ENCODE results near the gene TNNC1. TPM values are rescaled to one million over a fixed set of nuclear protein-coding genes. Genes with fewer than 3 reads are reported as not detected.

Gene TNNC1
- total and polyA plus RNA-seq, 8 donors, result 16.7 to 117 (median 33.9) TPM

DNA sequence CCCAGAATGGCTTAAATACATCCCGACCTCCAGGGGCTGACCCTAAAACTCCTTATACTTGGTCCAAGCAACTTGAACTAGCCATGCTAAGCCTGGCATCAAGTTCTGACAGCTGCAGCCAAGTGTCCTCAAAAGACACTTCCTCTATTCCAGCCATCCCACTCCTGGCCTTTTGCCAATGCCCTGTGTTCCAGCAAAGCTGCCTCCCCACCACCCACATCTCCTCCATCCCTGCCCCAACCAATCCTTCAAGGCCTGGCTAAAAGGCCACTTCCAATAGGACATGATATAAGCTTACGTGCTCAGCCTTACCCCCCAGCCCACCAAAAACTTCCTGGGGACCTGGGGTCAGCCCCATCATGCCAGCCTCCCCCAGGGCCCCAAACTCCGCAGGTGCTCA lies 49.9 kb downstream of the TNNC1 start:
- peaks cover 0 to 92% of the 10 kb centered on the region in 2 donors for H3K36me3 ChIP-seq
- no peak overlapping the region for H3K4me3 ChIP-seq
- H3K9me3 ChIP-seq, result no peaks in the 10 kb centered on the region
- no peaks in the 10 kb centered on the region for H3K27me3 ChIP-seq
- TF ChIP-seq, protein P1, sequence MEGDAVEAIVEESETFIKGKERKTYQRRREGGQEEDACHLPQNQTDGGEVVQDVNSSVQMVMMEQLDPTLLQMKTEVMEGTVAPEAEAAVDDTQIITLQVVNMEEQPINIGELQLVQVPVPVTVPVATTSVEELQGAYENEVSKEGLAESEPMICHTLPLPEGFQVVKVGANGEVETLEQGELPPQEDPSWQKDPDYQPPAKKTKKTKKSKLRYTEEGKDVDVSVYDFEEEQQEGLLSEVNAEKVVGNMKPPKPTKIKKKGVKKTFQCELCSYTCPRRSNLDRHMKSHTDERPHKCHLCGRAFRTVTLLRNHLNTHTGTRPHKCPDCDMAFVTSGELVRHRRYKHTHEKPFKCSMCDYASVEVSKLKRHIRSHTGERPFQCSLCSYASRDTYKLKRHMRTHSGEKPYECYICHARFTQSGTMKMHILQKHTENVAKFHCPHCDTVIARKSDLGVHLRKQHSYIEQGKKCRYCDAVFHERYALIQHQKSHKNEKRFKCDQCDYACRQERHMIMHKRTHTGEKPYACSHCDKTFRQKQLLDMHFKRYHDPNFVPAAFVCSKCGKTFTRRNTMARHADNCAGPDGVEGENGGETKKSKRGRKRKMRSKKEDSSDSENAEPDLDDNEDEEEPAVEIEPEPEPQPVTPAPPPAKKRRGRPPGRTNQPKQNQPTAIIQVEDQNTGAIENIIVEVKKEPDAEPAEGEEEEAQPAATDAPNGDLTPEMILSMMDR (IDR thresholded peaks at IDR 0.05), result no peak
- intact Hi-C loops (cut with DNase I), result no loop called here
- H3K4me1 ChIP-seq, result peaks cover 9 to 27% of the 10 kb centered on the region in 2 donors
- ATAC-seq (no peak), DNase-seq (no peak)
- no peak overlapping the region for H3K27ac ChIP-seq

DNA sequence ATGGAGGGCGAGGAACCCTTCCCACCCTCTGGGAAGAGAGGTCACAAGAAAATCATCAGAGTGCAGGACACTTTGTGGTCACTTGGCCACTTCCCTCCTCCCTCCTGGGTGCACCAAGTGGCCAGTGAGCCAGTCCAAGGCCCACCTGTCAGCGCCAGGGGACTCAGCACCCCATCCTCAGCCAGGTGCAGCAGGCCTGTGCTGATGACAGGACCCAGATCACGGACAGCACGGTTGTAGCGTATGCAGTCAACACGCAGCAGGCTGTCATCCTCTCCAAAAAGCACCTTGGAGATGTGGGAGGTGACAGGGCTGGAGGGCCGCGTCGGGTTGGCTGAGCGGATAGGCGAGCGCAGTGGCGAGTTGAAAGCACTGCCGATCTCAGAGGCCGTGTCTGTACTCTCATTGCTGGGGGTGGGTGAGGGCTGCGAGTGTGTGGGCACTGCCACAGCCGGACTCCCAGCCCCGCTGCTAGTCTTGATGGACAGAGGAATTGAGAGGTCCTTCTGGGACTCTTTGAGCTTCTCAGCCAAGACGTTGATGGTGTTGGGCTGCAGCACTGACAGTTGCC lies 50.5 kb downstream of the TNNC1 start:
- ATAC-seq (no peak), DNase-seq (no peak)
- Histone ChIP-seq H3K27me3 (no peaks in the 10 kb centered on the region), H3K4me3 (no peak overlapping the region), H3K36me3 (peaks cover 0 to 98% of the 10 kb centered on the region in 2 donors), H3K4me1 (peaks cover 3 to 21% of the 10 kb centered on the region in 2 donors), H3K9me3 (no peaks in the 10 kb centered on the region), H3K27ac (no peak overlapping the region)
- intact Hi-C loops (cut with DNase I), result no loop called here
- TF ChIP-seq, protein P1 (IDR thresholded peaks at IDR 0.05), result no peak

DNA sequence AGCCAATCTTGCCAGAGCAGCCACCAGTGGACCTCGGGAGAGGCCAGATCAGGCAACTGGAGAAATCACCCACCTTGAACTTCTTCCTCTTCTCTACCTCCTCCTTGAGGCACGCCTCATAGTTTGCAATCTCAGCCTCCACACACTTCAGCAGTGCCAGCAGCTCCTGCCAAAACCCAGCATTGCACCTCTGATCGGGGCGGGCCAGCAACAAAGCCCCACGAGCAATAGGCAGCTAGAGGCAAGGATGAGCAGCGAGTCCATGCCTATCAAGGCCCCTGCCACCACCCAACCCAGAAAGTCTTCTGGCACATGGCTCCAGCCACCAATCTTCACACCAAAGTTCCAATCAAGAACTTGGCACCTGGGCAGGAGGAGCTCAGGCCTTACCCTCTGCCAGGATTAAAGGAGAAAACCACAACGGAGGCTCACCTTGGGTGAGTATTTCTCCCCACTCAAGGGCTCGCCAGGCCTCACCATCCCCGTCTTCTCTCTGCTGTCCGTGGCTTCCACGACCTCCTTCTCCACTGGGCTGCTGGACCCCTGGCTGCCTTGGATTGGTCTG lies 51.1 kb downstream of the TNNC1 start:
- no peak for ATAC-seq
- no peak overlapping the region for H3K4me3 ChIP-seq
- H3K36me3 ChIP-seq, result peaks cover 0 to 95% of the 10 kb centered on the region in 2 donors
- no peak for DNase-seq
- H3K9me3 ChIP-seq, result no peaks in the 10 kb centered on the region
- no peaks in the 10 kb centered on the region for H3K27me3 ChIP-seq
- H3K27ac ChIP-seq, result no peak overlapping the region
- TF ChIP-seq, protein P1 (IDR thresholded peaks at IDR 0.05), result no peak
- intact Hi-C loops (cut with DNase I), result no loop called here
- peaks cover 0 to 16% of the 10 kb centered on the region in 2 donors for H3K4me1 ChIP-seq

DNA sequence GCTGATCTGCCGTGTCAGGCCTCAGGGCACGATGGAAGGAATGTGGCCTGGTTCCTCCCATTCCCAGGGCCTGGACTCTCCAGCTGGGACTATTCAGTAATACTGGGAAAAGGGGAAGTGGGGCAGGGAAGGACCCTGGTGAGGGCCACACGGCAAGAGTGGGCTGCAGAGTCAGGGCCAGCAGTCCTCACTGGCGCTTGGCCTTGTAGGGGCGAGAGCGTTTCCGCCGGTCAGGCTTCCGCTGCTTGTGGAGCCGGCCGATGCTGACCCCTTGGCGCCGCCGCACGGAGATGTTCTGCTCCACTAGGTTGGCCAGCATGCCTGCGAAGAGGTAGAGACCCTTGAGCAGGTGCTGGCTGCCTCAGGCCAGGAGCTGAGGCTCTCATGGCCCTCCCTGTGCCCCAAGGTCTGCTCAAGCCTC lies 51.7 kb downstream of the TNNC1 start:
- TF ChIP-seq, protein P1 (IDR thresholded peaks at IDR 0.05), result no peak
- peaks cover 0 to 9% of the 10 kb centered on the region in 2 donors for H3K4me1 ChIP-seq
- ATAC-seq (no peak), DNase-seq (no peak)
- H3K27ac ChIP-seq, result no peak overlapping the region
- H3K27me3 ChIP-seq, result no peaks in the 10 kb centered on the region
- H3K4me3 ChIP-seq, result no peak overlapping the region
- H3K9me3 ChIP-seq, result no peaks in the 10 kb centered on the region
- intact Hi-C loops (cut with DNase I), result no loop called here
- peaks cover 0 to 88% of the 10 kb centered on the region in 2 donors for H3K36me3 ChIP-seq

DNA sequence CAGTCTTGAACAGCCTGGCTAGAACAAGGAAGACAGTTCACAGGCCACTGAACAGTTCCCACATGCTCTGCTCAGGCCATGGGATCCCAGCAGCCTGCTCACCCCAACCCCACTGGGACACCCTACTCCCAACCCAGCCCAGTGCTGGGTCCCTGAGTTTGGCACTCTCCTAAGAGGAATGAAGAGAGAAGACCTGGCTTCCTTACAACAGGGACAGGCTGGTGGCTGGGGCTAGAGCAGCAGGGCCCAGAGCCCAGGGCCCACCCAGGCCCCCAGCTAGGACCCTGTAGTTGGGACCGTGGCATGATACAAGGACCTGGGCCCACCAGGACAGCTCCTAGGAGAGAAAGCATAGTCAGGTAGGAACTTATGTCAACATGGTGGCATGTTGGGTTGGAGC lies 52.3 kb downstream of the TNNC1 start:
- DNase-seq, result no peak
- H3K4me1 ChIP-seq, result peaks cover 0 to 3% of the 10 kb centered on the region in 2 donors
- no peak overlapping the region for H3K27ac ChIP-seq
- TF ChIP-seq, protein P1 (IDR thresholded peaks at IDR 0.05), result no peak
- peaks cover 0 to 82% of the 10 kb centered on the region in 2 donors for H3K36me3 ChIP-seq
- intact Hi-C loops (cut with DNase I), result no loop called here
- no peak for ATAC-seq
- no peaks in the 10 kb centered on the region for H3K27me3 ChIP-seq
- H3K4me3 ChIP-seq, result no peak overlapping the region
- H3K9me3 ChIP-seq, result no peaks in the 10 kb centered on the region

Other genes starting within 250 kb of the TNNC1 start
- gene TLR9, start 228.4 kb downstream of the TNNC1 start, total RNA-seq, result 1 to 10 TPM in 1 of 2 donors, not detected in 1; 1.5 TPM
- under 1 TPM; 0.21 to 0.78 (median 0.39) TPM for gene TLR9, start 228.4 kb downstream of the TNNC1 start, polyA plus RNA-seq (ENCODE audit: insufficient read length in 6 of 6)
- gene TWF2, start 214.9 kb downstream of the TNNC1 start, total RNA-seq, result 10 to 100 TPM; 47.7 to 77.5 TPM
- 10 to 100 TPM; 28.9 to 37.7 (median 30.9) TPM for gene TWF2, start 214.9 kb downstream of the TNNC1 start, polyA plus RNA-seq (ENCODE audit: insufficient read length in 6 of 6)
- 10 to 100 TPM; 33.1 to 48.3 TPM for gene PPM1M, start 208.3 kb downstream of the TNNC1 start, total RNA-seq
- gene PPM1M, start 208.3 kb downstream of the TNNC1 start, polyA plus RNA-seq (ENCODE audit: insufficient read length in 6 of 6), result 10 to 100 TPM; 27.4 to 36.3 (median 30.9) TPM
- gene WDR82, start 175.4 kb downstream of the TNNC1 start, total RNA-seq, result 10 to 100 TPM; 60.2 to 67.9 TPM
- 100 to 1,000 TPM; 101 to 124 (median 114) TPM for gene WDR82, start 175.4 kb downstream of the TNNC1 start, polyA plus RNA-seq (ENCODE audit: insufficient read length in 6 of 6)
- 10 to 100 TPM in 1 of 2 donors, 1 to 10 TPM in 1; 8.9 to 13.7 TPM for gene GLYCTK, start 166.2 kb downstream of the TNNC1 start, total RNA-seq
- gene GLYCTK, start 166.2 kb downstream of the TNNC1 start, polyA plus RNA-seq (ENCODE audit: insufficient read length in 6 of 6), result 10 to 100 TPM; 10.3 to 11.7 (median 11.0) TPM
- 1 to 10 TPM; 6.5 to 7.7 TPM for gene DNAH1, start 137.7 kb downstream of the TNNC1 start, total RNA-seq
- 10 to 100 TPM in 4 of 6 donors, 1 to 10 TPM in 2; 7.5 to 14.0 (median 10.8) TPM for gene DNAH1, start 137.7 kb downstream of the TNNC1 start, polyA plus RNA-seq (ENCODE audit: insufficient read length in 6 of 6)
- gene BAP1, start 44.0 kb downstream of the TNNC1 start, total RNA-seq, result 10 to 100 TPM; 66.6 to 69.8 TPM
- 10 to 100 TPM; 70.0 to 87.2 (median 78.8) TPM for gene BAP1, start 44.0 kb downstream of the TNNC1 start, polyA plus RNA-seq (ENCODE audit: insufficient read length in 6 of 6)
- gene PHF7, start 43.4 kb downstream of the TNNC1 start, total RNA-seq, result 1 to 10 TPM; 3.9 to 6.5 TPM
- gene PHF7, start 43.4 kb downstream of the TNNC1 start, polyA plus RNA-seq (ENCODE audit: insufficient read length in 6 of 6), result 10 to 100 TPM in 4 of 6 donors, 1 to 10 TPM in 2; 9.3 to 11.7 (median 10.4) TPM
- 10 to 100 TPM; 30.5 to 36.5 TPM for gene SEMA3G, start 8.9 kb downstream of the TNNC1 start, total RNA-seq
- gene SEMA3G, start 8.9 kb downstream of the TNNC1 start, polyA plus RNA-seq (ENCODE audit: insufficient read length in 6 of 6), result 1 to 10 TPM; 5.7 to 8.0 (median 6.1) TPM
- 100 to 1,000 TPM in 1 of 2 donors, 10 to 100 TPM in 1; 72.6 to 104 TPM for gene NISCH, start 1.6 kb upstream of the TNNC1 start, total RNA-seq
- gene NISCH, start 1.6 kb upstream of the TNNC1 start, polyA plus RNA-seq (ENCODE audit: insufficient read length in 6 of 6), result 100 to 1,000 TPM; 133 to 178 (median 154) TPM
- gene STAB1, start 41.3 kb upstream of the TNNC1 start, total RNA-seq, result 100 to 1,000 TPM; 122 to 334 TPM
- 10 to 100 TPM; 46.5 to 58.2 (median 48.0) TPM for gene STAB1, start 41.3 kb upstream of the TNNC1 start, polyA plus RNA-seq (ENCODE audit: insufficient read length in 6 of 6)
- gene NT5DC2, start 79.8 kb upstream of the TNNC1 start, total RNA-seq, result 10 to 100 TPM; 81.8 to 83.1 TPM
- gene NT5DC2, start 79.8 kb upstream of the TNNC1 start, polyA plus RNA-seq (ENCODE audit: insufficient read length in 6 of 6), result 100 to 1,000 TPM; 211 to 365 (median 268) TPM
- 10 to 100 TPM; 19.0 to 20.4 TPM for gene UQCC5, start 82.6 kb upstream of the TNNC1 start, total RNA-seq
- gene UQCC5, start 82.6 kb upstream of the TNNC1 start, polyA plus RNA-seq (ENCODE audit: insufficient read length in 6 of 6), result 10 to 100 TPM in 5 of 6 donors, 1 to 10 TPM in 1; 9.6 to 19.1 (median 14.9) TPM
- gene PBRM1, start 231.9 kb upstream of the TNNC1 start, total RNA-seq, result 10 to 100 TPM; 63.0 to 79.8 TPM
- 10 to 100 TPM; 62.2 to 75.1 (median 65.8) TPM for gene PBRM1, start 231.9 kb upstream of the TNNC1 start, polyA plus RNA-seq (ENCODE audit: insufficient read length in 6 of 6)
- 10 to 100 TPM; 44.5 to 74.7 TPM for gene GNL3, start 232.0 kb upstream of the TNNC1 start, total RNA-seq
- 100 to 1,000 TPM in 4 of 6 donors, 10 to 100 TPM in 2; 90.5 to 127 (median 105) TPM for gene GNL3, start 232.0 kb upstream of the TNNC1 start, polyA plus RNA-seq (ENCODE audit: insufficient read length in 6 of 6)

Data from left lung (tissue), 10 donors.